ENCODE data around the gene CDH20. TPM values are rescaled to one million over a fixed set of nuclear protein-coding genes. Genes with fewer than 3 reads are reported as not detected.
A peak's percentile ranks its signal among the peaks of the same experiment; 100 is the strongest.

CDH20 gene
- total RNA-seq, 1 donor from 2014 or later = 2.8 TPM

GRCh38 chr18:61426492-61427053 lies 93.3 kb downstream of the CDH20 start:
- DNase-seq = no peak

GRCh38 chr18:61428266-61428665 lies 95.0 kb downstream of the CDH20 start:
- DNase-seq = no peak

- no peak for DNase-seq
Measured at GRCh38 chr18:61432590-61432989, 99.4 kb downstream of the CDH20 start.

GRCh38 chr18:61435064-61435652 lies 101.9 kb downstream of the CDH20 start:
- DNase-seq = no peak

- DNase-seq = no peak
Measured at GRCh38 chr18:61443081-61443725, 110.0 kb downstream of the CDH20 start.

- no peak for DNase-seq
Measured at GRCh38 chr18:61448316-61448715, 115.1 kb downstream of the CDH20 start.

GRCh38 chr18:61459896-61460648 lies 126.8 kb downstream of the CDH20 start:
- peak; percentile 74 for DNase-seq

- DNase-seq = no peak
Measured at GRCh38 chr18:61464551-61465142, 131.4 kb downstream of the CDH20 start.

GRCh38 chr18:61466736-61467135 lies 133.5 kb downstream of the CDH20 start:
- no peak for DNase-seq

- DNase-seq = no peak
Measured at GRCh38 chr18:61470031-61470674, 136.9 kb downstream of the CDH20 start.

- DNase-seq = no peak
Measured at GRCh38 chr18:61471541-61471940, 138.3 kb downstream of the CDH20 start.

GRCh38 chr18:61471942-61472341 lies 138.7 kb downstream of the CDH20 start:
- DNase-seq = no peak

GRCh38 chr18:61474341-61474740 lies 141.1 kb downstream of the CDH20 start:
- no peak for DNase-seq

- DNase-seq = no peak
Measured at GRCh38 chr18:61474918-61475317, 141.7 kb downstream of the CDH20 start.

- DNase-seq = no peak
Measured at GRCh38 chr18:61475931-61476330, 142.7 kb downstream of the CDH20 start.

GRCh38 chr18:61489334-61489733 lies 156.1 kb downstream of the CDH20 start:
- DNase-seq = no peak

- DNase-seq = no peak
Measured at GRCh38 chr18:61496374-61496773, 163.1 kb downstream of the CDH20 start.

- no peak for DNase-seq
Measured at GRCh38 chr18:61497422-61497821, 164.2 kb downstream of the CDH20 start.

GRCh38 chr18:61502472-61502871 lies 169.2 kb downstream of the CDH20 start:
- DNase-seq = peak; percentile 50

- no peak for DNase-seq
Measured at GRCh38 chr18:61503688-61504087, 170.5 kb downstream of the CDH20 start.

GRCh38 chr18:61528961-61529360 lies 195.7 kb downstream of the CDH20 start:
- DNase-seq = no peak

- no peak for DNase-seq
Measured at GRCh38 chr18:61530681-61531080, 197.5 kb downstream of the CDH20 start.
